ENCODE results near the gene AK5.

AK5 gene

GRCh38 chr1:77541162-77541545 lies 259.3 kb downstream of the AK5 start:
- no peak for DNase-seq (ENCODE audit: low read depth in 2 of 2)

GRCh38 chr1:77542813-77543420 lies 261.1 kb downstream of the AK5 start:
- DNase-seq (ENCODE audit: low read depth in 2 of 2): no peak

DNA sequence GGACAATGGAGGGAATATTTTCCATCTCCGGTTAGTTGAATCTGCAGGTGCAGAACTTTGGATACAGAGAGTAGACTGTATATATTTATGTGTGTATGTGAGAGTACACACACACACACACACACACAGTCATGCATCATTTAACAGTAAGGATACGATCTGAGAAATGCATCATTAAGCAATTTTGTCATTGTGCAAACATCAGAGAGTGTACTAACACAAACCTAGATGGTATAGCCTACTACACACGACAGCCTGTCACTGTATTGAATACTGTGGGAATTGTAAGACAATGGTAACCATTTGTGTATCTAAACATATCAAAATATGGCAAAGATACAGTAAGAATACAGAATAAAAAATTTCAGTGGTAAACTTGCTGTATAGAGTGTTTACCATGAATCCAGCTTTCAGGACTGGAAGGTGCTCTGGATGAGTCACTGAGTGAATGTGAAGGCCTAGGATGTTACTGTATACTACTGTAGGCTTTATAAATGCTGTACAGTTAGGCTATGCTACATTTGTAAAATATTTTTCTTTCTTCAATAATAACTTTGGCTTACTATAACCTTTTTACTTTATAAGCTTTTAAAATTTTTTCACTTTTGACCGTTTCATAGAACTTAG lies 262.1 kb downstream of the AK5 start:
- no peak for DNase-seq (ENCODE audit: low read depth in 2 of 2)

DNA sequence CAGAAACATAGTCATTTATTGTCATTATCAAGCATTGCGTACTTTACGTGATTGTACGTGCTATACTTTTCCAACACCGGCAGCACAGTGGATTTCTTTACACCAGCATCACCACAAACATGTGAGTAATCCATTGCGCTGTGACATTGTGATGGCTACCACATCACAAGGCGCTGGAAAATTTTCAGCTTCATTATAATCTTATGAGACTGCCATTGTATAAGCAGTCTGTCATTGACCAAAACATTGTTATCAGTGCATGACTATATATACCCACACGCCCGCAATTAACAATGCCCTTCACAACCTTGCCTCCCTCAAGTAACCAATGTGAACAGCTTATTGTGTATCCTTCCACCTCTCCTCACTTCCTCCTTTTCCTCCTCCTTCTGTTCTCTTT lies 263.0 kb downstream of the AK5 start:
- DNase-seq (ENCODE audit: low read depth in 2 of 2): no peak

DNA sequence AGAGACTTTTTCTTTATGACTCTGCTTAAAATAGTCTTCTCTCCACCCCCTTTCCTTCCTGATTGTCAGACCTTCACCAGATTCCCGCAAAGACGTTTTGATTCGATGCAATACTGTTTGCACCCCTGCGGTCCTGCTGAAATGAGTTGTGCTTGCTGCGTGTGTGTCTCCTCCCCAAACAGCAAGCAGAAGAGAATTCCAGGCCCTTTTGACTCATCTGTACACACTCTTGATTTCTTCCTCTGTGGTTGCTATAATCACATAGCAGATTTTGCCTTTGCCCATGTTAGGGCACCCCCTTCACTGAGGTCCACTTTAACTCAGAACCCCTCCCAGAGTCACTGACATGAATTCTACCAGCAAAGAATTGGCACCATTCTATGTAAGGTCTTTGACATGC lies 264.2 kb downstream of the AK5 start:
- DNase-seq (ENCODE audit: low read depth in 2 of 2): no peak

DNA sequence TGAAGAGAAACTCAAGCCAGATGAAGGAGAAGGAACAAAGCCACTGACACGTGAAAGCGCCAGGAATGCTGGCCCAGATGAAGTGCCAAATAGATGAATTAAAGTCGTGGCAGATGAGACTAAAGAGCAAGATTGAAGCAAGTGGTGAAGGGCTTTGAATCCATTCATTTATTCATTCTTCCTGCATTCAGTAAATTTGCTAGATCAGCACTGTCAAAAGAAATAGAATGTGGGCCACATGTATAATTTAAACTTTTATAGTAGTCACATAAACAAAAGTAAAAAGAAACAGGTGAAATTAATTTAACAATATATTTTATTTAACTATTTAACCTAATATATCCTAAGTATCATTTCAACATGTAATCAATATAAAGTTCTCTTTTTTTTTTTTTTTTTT lies 265.1 kb downstream of the AK5 start:
- DNase-seq (ENCODE audit: low read depth in 2 of 2): no peak

DNA sequence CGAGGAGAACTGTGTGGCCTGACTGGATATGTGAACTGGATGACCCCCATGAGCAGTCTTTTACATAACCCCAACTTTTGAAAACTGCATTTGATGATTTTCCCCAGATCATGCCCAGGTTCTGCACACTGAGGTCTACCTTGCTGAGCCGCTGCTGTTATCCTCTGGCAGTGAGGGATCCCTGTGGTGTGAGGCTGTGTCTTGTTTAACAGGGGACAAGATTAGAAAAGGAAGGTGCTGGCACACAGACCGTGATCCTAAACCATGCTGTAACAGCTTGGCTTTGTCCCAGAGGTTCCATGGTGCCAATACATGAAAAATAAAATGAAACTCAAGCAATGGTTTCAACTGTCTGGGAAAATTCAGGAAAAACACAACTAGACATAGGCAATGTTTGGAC lies 266.5 kb downstream of the AK5 start:
- no peak for DNase-seq (ENCODE audit: low read depth in 2 of 2)

DNA sequence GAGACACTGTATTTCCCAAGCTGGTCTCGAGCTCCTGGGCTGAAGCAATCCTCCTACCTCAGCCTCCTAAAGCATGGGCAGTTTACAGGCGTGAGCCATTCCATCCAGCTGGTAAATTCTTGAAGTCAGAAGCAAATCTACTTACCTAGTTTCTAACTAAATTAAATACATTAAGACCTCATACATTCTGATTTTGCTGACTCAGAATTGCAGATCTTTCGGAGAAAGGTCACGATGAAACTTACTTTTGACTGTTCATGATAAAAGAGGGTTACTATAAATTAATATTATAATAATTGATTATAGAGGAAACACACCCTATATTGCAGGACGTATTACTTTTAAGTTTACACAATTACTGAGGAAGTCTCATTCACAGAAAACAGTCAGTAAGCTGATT lies 268.3 kb downstream of the AK5 start:
- no peak for DNase-seq (ENCODE audit: low read depth in 2 of 2)

- DNase-seq (ENCODE audit: low read depth in 2 of 2): no peak
Measured at GRCh38 chr1:77552626-77553025, 270.8 kb downstream of the AK5 start.

DNA sequence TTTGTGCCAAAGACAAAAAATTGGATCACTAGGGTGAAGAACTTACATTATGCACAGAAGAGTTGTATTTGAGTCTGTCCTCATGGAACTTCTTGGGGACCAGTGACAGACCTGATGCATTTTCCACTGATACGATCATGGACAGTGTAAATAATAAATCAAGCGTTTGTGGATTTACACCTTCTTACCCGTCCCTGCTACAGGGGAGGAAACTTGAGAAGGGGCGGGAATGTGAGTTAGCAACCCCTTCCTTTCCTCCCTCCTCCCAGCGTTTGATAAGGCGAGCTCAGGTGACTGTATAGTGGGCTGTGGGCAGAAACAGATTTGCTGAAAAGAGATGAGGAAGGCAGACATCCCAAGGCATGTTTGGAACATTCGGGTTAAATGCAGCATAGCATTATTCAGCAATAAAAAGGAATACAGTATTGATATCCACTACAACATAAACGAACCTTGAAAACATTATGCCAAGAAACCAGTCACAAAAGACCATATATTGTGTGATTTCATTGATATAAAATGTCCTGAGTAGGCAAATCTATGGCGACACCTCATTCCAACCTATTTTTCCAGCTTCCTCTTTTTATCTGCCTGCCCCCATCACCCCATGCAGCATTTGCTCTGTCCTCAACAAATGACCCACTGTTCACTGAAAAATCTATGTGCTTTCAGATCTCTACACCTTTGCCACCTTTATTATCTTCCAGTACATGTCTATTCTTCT lies 271.9 kb downstream of the AK5 start:
- DNase-seq (ENCODE audit: low read depth in 2 of 2): no peak

GRCh38 chr1:77556045-77556444 lies 274.2 kb downstream of the AK5 start:
- DNase-seq (ENCODE audit: low read depth in 2 of 2): no peak

- no peak for DNase-seq (ENCODE audit: low read depth in 2 of 2)
Measured at GRCh38 chr1:77557053-77557452, 275.2 kb downstream of the AK5 start.

DNA sequence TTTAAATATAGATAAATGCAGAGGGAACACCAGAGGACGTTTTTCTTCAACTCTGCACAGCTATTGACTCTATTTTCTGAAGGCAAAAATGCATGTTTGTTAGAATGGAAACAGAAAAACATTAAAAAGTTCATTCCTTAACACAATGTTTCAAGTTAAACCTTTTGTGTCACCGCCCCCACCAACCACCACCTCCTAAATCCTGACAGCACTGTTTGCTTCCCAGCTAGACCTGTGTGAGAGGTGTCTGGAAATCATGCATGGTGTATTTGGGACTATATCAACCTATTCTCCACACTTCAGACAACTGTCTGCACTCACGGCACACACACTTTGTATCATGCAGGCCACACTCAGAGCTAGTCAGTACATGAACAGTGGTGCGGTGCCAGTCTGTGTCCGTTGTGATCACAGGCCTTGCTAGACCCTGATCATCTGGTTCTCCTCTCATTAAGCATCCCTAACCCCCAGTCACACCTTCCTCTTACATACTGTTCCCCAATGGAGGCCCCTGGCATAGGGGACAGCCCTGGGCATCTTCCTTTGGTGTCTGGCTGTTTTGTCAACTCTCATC lies 276.9 kb downstream of the AK5 start:
- DNase-seq (ENCODE audit: low read depth in 2 of 2): no peak

DNA sequence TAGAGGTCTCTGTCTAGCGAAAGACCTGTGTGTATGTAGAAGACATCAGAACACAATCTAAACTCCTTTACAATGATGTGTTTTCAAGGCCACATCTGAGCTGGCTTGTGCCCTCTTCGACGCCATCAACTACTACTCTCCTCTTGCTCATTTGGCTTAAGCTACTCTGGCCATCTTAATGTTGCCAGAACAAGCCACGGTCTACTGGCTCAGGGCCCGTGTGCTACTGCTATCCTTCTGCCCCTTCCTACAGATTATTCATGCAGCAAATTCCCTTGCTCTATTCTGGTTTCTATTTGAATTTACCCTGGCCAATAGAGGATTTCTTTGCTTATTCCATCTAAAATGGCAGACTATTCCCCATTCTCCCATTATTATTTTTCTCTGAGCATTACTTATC lies 278.9 kb downstream of the AK5 start:
- no peak for DNase-seq (ENCODE audit: low read depth in 2 of 2)

- no peak for DNase-seq (ENCODE audit: low read depth in 2 of 2)
Measured at GRCh38 chr1:77562596-77563150, 280.9 kb downstream of the AK5 start.

DNA sequence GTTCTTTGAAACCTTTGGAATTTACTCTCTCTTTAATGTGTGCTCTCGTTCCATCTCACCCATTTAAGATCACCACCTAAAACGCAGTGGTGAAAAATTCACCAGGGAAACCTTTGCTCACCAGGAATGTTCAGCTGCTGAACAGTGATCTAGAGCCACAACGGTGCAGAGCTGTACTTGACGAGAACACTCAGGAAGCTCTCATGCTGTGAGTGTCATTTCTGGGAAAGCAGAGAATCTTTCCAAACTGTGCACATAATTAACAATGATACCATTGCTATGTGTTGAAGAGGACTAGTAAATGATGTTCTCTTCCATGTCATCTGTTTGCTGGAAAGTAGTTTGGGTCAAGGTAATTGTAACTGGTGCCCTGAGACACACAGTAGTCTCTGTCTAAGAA lies 283.5 kb downstream of the AK5 start:
- DNase-seq (ENCODE audit: low read depth in 2 of 2): no peak

GRCh38 chr1:77571642-77572041 lies 289.8 kb downstream of the AK5 start:
- DNase-seq (ENCODE audit: low read depth in 2 of 2): no peak

GRCh38 chr1:77579547-77579946 lies 297.7 kb downstream of the AK5 start:
- DNase-seq (ENCODE audit: low read depth in 2 of 2): no peak

DNA sequence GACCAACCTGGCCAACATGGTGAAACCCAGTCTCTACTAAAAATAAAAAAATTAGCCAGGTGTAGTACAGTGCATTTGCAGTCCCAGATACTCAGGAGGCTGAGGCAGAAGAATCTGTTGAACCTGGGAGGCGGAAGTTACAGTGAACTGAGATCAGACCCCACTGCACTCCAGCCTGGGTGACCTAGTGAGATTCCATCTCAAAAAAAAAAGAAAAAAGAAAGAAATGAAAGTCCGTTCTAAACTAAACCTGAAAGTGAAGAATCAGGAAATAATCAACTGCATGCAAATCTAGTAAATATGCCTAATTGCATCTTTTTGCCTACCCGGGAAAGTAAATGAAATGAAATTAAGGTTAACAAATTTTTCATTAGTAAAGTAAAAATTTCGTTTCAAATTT lies 301.1 kb downstream of the AK5 start:
- no peak for DNase-seq (ENCODE audit: low read depth in 2 of 2)

GRCh38 chr1:77583483-77583882 lies 301.7 kb downstream of the AK5 start:
- no peak for DNase-seq (ENCODE audit: low read depth in 2 of 2)

GRCh38 chr1:77584884-77585283 lies 303.1 kb downstream of the AK5 start:
- DNase-seq (ENCODE audit: low read depth in 2 of 2): no peak

DNA sequence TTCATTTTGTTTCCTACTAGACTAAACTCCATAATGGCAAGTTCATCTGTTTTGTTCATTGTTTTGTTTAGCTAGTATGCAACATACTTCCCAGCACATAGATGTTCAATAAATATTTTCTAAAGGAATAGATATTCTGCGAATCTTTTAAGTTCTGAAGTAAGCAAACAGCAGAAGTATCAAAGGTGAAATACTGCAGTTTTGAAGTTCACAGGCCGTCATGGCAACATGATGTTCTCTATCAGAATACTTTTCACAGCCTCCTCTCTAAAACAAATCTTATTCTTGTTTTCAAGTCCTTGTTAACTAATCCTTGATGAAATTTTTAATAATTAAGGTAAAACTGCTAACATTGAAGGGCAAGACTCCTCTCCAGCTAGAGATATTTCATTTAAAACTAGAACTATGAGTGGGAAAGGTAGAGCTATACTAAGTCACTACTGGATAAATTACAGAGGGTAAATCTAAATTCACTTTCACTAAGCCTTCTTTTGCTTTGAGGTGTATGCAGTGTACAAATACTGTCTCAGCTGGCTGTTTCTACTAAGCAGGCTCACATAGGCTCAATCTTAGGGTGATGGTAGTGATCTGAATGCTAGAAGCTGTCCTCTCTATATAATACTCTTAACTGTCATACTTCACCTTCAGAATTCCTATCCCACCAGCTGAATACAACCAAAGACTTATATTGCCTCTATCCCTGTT lies 303.9 kb downstream of the AK5 start:
- DNase-seq (ENCODE audit: low read depth in 2 of 2): no peak
